NT2/D1 (cell line): ENCODE data around the gene SAMD14.

Source experiments
- SUZ12 ChIP-seq: IDR thresholded peaks from 2 replicates; pipeline ENCODE4 v1.6.1; 2011; ENCODE audit not compliant: insufficient read length, insufficient read depth; ENCODE audit errors: extremely low read depth
- ZNF274 ChIP-seq: IDR thresholded peaks from 2 replicates; pipeline ENCODE4 v1.6.1; 2011; ENCODE audit warnings: mild to moderate bottlenecking, low read depth, low read length

DNA sequence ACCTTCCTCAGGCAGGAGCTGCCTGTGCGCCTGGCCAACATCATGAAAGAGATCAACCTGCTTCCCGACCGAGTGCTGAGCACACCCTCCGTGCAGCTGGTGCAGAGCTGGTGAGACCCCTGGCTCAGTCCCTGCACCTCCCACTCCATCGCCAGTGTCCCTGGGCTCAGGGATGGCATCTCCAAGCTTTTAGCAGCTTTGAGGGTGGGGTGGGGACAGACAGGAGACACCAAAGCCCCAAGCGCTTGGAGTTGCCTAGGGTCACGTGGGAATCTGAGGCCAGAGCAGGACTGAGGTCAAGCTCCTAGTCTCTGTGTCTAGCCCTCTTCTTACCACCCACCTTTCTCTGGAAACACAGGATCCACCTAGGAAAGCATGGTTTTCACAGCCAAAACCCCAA, 32.5 kb downstream of the SAMD14 start:
- TF ChIP-seq ZNF274: no peak
- TF ChIP-seq SUZ12: no peak
